Neural progenitor cell (in vitro differentiated cells): Measurements from ENCODE around the gene ABHD5.

Source experiments
- CTCF ChIP-seq: fragments of 200-600 bp; sonication (generic); IDR thresholded peaks from 2 replicates; pipeline ENCODE4 v1.5.1; 2017; ENCODE audit warnings: antibody characterized with exemption, mild to moderate bottlenecking
- EZH2 ChIP-seq: fragments of 200-600 bp; sonication (generic); IDR thresholded peaks from 2 replicates; pipeline ENCODE4 v1.6.1; 2017; ENCODE audit warnings: antibody characterized with exemption, mild to moderate bottlenecking, moderate library complexity
- EZH2phosphoT487 ChIP-seq: fragments of 200-600 bp; sonication (generic); IDR thresholded peaks from 2 replicates; pipeline ENCODE4 v1.6.1; 2017; ENCODE audit warnings: antibody characterized with exemption

- TF ChIP-seq CTCF (no peak), EZH2 (no peak), EZH2phosphoT487 (no peak)
Observed at GRCh38 chr3:43729707-43730414, 39.1 kb downstream of the ABHD5 start.
